Brain microvascular endothelial cell (primary cell): ENCODE measurements around the gene MSX1.

Experiments used
- DNase-seq: peaks from one replicate; pipeline ENCODE4 v3.0.0-alpha.2; 2020
- H3K27ac ChIP-seq: fragments of 250-450 bp; sonication (Bioruptor Pico); 2 replicates; pipeline ENCODE4 v1.5.1; 2020; ENCODE audit warnings: mild to moderate bottlenecking, moderate library complexity
- H3K27me3 ChIP-seq: fragments of 250-450 bp; sonication (Bioruptor Pico); replicated peaks from 2 replicates; pipeline ENCODE4 v1.5.1; 2020; ENCODE audit warnings: mild to moderate bottlenecking
- H3K36me3 ChIP-seq: fragments of 250-450 bp; sonication (Bioruptor Pico); replicated peaks from 2 replicates; pipeline ENCODE4 v1.5.1; 2020; ENCODE audit warnings: mild to moderate bottlenecking
- H3K4me3 ChIP-seq: 2 replicates; pipeline ENCODE4 v1.5.1; 2011; ENCODE audit warnings: low read depth, mild to moderate bottlenecking, control low read depth, low read length, moderate library complexity
- in situ Hi-C: cut with HindIII; loops from 2 replicates; pipeline ENCODE4 v1.10.0; 2017; ENCODE audit warnings: low sequenced_read_pairs, low pct_ligation_motif_present
- TF ChIP-seq, protein P1 (sequence below): IDR thresholded peaks from 2 replicates; pipeline ENCODE4 v1.5.1; 2011; ENCODE audit warnings: low read depth, mild to moderate bottlenecking, moderate library complexity, low read length, control low read depth, inconsistent platforms; ENCODE audit errors: missing control alignments

Gene MSX1

GRCh38 chr4:4853371-4853823 lies 6.1 kb upstream of the MSX1 start:
- no peak for DNase-seq

DNA sequence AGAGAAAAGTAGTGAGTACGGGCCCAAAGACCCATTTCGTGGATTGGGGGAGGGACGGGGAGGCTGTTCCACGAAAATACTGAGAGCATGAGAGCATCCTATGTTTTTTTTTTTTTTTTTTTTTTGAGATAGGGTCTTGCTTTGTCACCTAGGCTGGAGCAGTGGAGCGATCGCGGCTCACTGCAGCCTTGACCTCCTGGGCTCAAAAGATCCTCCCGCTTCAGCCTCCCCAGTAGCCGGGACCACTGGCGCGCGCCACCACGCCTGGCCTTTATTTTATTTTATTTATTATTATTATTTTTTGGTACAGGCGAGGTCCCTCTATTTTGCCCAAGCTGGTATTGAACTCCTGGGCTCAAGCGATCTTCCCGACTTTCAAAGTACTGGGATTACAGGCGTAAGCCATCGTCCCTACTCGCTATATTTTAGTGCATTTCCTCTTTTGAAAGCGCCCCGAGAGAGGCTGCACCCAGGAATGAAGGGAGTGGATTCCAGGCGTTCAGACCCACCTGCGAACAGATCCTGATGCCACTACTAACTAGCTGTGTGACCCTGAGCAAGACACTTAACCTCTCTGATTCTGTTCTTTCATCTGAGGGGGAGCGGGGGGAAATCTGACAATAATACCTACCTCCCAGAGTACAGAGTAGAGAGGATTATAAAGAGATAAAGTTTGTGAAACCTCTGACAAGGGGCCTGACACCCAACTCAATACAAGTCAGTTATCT lies 5.4 kb upstream of the MSX1 start:
- no peak overlapping the region for H3K4me3 ChIP-seq
- in situ Hi-C loops = no loop called here
- H3K27me3 ChIP-seq = peaks cover 12% of the 10 kb centered on the region
- H3K36me3 ChIP-seq = no peaks in the 10 kb centered on the region
- no peak overlapping the region for H3K27ac ChIP-seq
- DNase-seq = no peak
- TF ChIP-seq, protein P1, sequence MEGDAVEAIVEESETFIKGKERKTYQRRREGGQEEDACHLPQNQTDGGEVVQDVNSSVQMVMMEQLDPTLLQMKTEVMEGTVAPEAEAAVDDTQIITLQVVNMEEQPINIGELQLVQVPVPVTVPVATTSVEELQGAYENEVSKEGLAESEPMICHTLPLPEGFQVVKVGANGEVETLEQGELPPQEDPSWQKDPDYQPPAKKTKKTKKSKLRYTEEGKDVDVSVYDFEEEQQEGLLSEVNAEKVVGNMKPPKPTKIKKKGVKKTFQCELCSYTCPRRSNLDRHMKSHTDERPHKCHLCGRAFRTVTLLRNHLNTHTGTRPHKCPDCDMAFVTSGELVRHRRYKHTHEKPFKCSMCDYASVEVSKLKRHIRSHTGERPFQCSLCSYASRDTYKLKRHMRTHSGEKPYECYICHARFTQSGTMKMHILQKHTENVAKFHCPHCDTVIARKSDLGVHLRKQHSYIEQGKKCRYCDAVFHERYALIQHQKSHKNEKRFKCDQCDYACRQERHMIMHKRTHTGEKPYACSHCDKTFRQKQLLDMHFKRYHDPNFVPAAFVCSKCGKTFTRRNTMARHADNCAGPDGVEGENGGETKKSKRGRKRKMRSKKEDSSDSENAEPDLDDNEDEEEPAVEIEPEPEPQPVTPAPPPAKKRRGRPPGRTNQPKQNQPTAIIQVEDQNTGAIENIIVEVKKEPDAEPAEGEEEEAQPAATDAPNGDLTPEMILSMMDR = no peak

More at GRCh38 chr4:4853371-4853823, 6.1 kb upstream of the MSX1 start:
- peak overlapping the region; percentile 34 for H3K4me3 ChIP-seq
- peak overlapping the region; percentile 42 for H3K27ac ChIP-seq
- in situ Hi-C loops = no loop called here
- no peaks in the 10 kb centered on the region for H3K36me3 ChIP-seq
- TF ChIP-seq, protein P1 = no peak
- peaks cover 12% of the 10 kb centered on the region for H3K27me3 ChIP-seq

- in situ Hi-C loops = no loop called here
- DNase-seq = no peak
- Histone ChIP-seq H3K36me3 (no peaks in the 10 kb centered on the region), H3K27ac (no peak overlapping the region), H3K4me3 (no peak overlapping the region), H3K27me3 (peaks cover 12% of the 10 kb centered on the region)
- TF ChIP-seq, protein P1 = no peak
Observed at GRCh38 chr4:4854649-4855295, 4.7 kb upstream of the MSX1 start.

GRCh38 chr4:4855301-4856070 lies 4.0 kb upstream of the MSX1 start:
- no peak overlapping the region for H3K27ac ChIP-seq
- TF ChIP-seq, protein P1 = no peak
- H3K27me3 ChIP-seq = peaks cover 12% of the 10 kb centered on the region
- H3K4me3 ChIP-seq = no peak overlapping the region
- no peaks in the 10 kb centered on the region for H3K36me3 ChIP-seq
- DNase-seq = no peak
- in situ Hi-C loops = no loop called here

- no peaks in the 10 kb centered on the region for H3K36me3 ChIP-seq
- H3K27me3 ChIP-seq = peaks cover 12% of the 10 kb centered on the region
- H3K4me3 ChIP-seq = peak overlapping the region; percentile 20
- TF ChIP-seq, protein P1 = no peak
- H3K27ac ChIP-seq = no peak overlapping the region
- in situ Hi-C loops = no loop called here
- DNase-seq = no peak
Observed at GRCh38 chr4:4856071-4857000, 3.1 kb upstream of the MSX1 start.
